H1 (cell line): ENCODE data around the gene TRIOBP.

ENCODE experiments used
- BCL11A ChIP-seq, 2 experiments: IDR thresholded peaks; one replicate each; pipeline ENCODE4 v1.6.1; 2011; ENCODE audit warnings: low read depth in 2 of 2, low read length in 2 of 2, mild to moderate bottlenecking in 2 of 2
- CHD2 ChIP-seq: IDR thresholded peaks from 2 replicates; pipeline ENCODE4 v1.6.1; 2012; ENCODE audit warnings: low read length, improper control_type of control experiment
- CTCF ChIP-seq, 3 experiments: IDR thresholded peaks; 1 replicate in 2 of 3; 2 replicates in 1 of 3; pipeline versions ENCODE4 v1.5.1 to v1.6.1; 2011; ENCODE audit warnings: low read length in 3 of 3, mild to moderate bottlenecking in 3 of 3, inconsistent platforms in 2 of 3, low read depth in 1 of 3, moderate library complexity in 1 of 3; ENCODE audit not compliant: insufficient read depth in 1 of 3; ENCODE audit errors: control extremely low read depth in 1 of 3
- E2F6 ChIP-seq: IDR thresholded peaks from 2 replicates; pipeline ENCODE4 v1.6.1; 2012; ENCODE audit warnings: inconsistent platforms
- EP300 ChIP-seq, 2 experiments: IDR thresholded peaks; 1 replicate in 1 of 2; 2 replicates in 1 of 2; pipeline ENCODE4 v1.6.1; 2011 to 2012; ENCODE audit warnings: low read depth in 2 of 2, low read length in 2 of 2, mild to moderate bottlenecking in 2 of 2, borderline replicate concordance in 1 of 2, inconsistent platforms in 1 of 2, moderate library complexity in 1 of 2
- KDM1A ChIP-seq: fragments of 200-600, 300-600 bp; sonication (generic); IDR thresholded peaks from 2 replicates; pipeline ENCODE4 v1.7.1; 2016; ENCODE audit warnings: mild to moderate bottlenecking, low read length, borderline replicate concordance
- NANOG ChIP-seq: IDR thresholded peaks from 2 replicates; pipeline ENCODE4 v1.6.1; 2011; ENCODE audit warnings: low read length, low read depth, mild to moderate bottlenecking, inconsistent platforms; ENCODE audit not compliant: insufficient read depth, poor library complexity, severe bottlenecking
- SIX5 ChIP-seq: IDR thresholded peaks from 2 replicates; pipeline ENCODE4 v1.6.1; 2011; ENCODE audit warnings: mild to moderate bottlenecking, low read depth, low read length
- USF2 ChIP-seq: IDR thresholded peaks from 2 replicates; pipeline ENCODE4 v1.6.1; 2011; ENCODE audit warnings: low read length, improper control_type of control experiment

- no peak for TF ChIP-seq CHD2
- no peak for TF ChIP-seq KDM1A
- TF ChIP-seq CTCF (IDR thresholded peaks at IDR 0.05; ENCODE audit: control extremely low read depth in 1 of 3, insufficient read depth in 1 of 3, low read depth in 1 of 3, low read length in 3 of 3): peak; percentile 50 to 57 (median 55)
- TF ChIP-seq BCL11A (IDR thresholded peaks at IDR 0.05; ENCODE audit: low read depth in 2 of 2, low read length in 2 of 2): no peak
- no peak for TF ChIP-seq NANOG
- TF ChIP-seq E2F6: no peak
- no peak for TF ChIP-seq EP300 (IDR thresholded peaks at IDR 0.05; ENCODE audit: borderline replicate concordance in 1 of 2, low read depth in 2 of 2, low read length in 2 of 2)
- no peak for TF ChIP-seq USF2
- no peak for TF ChIP-seq SIX5
These were observed 84.7 kb downstream of the TRIOBP start for GRCh38 chr22:37781434-37782059.
